Upper lobe of left lung (tissue), 4 donors: ENCODE measurements around the gene DNAAF5.

Experiments
- CTCF ChIP-seq, 6 experiments: fragments of 450-650 bp in 4 of 6; fragments of 200-600 bp in 2 of 6; sonication (generic) in 2 of 6; IDR thresholded peaks; one replicate each; pipeline ENCODE4 v1.5.1; 2016 to 2019; ENCODE audit warnings: antibody characterized with exemption in 6 of 6
- EP300 ChIP-seq, 4 donors: sonication (generic); formaldehyde crosslinking; IDR thresholded peaks; one replicate each; pipeline ENCODE4 v1.5.1; 2017; ENCODE audit warnings: antibody characterized with exemption in 4 of 4, control low read depth in 2 of 4
- POLR2A ChIP-seq, 4 donors: fragments of 450-650 bp; IDR thresholded peaks; one replicate each; pipeline ENCODE4 v1.5.1; 2016 to 2017; ENCODE audit warnings: antibody characterized with exemption in 4 of 4, mild to moderate bottlenecking in 2 of 4
- POLR2AphosphoS5 ChIP-seq, 2 donors: sonication (generic); formaldehyde crosslinking; IDR thresholded peaks; one replicate each; pipeline ENCODE4 v1.5.1; 2017; ENCODE audit warnings: antibody characterized with exemption in 2 of 2

DNA sequence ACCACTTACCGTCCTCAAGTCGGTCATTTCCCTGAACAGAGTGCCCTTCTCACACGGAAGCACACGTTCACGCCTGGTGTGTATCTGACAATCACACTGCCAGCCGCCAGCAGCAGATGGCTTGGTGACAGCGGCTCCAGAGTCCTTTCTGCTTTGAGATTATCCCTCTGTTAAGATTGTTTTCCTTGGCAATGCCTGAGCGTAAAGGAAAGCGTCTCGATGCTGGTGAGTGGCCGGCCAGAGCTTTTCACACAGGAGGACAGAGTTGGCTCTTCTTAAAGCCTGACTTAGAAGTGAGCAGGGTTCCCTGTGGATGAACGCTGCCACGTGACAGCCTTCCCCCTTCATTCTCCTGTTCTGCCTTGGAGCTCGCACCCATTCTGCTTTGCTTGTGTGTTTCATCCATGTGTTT is 22.6 kb downstream of the DNAAF5 start:
- TF ChIP-seq POLR2A (IDR thresholded peaks at IDR 0.05) (no peak), EP300 (IDR thresholded peaks at IDR 0.05) (no peak), CTCF (IDR thresholded peaks at IDR 0.05) (no peak), POLR2AphosphoS5 (IDR thresholded peaks at IDR 0.05) (no peak)
